WTC11 (cell line): ENCODE data around the gene GNG8. TPM values are rescaled to one million over a fixed set of nuclear protein-coding genes. Genes with fewer than 3 reads are reported as not detected.

Source experiments
- ATF2 ChIP-seq: sonication (generic); formaldehyde crosslinking; IDR thresholded peaks from 2 replicates; pipeline ENCODE4 v1.8.1; 2022; ENCODE audit warnings: low read depth, missing genetic modification reagents, borderline replicate concordance
- ATF3 ChIP-seq: sonication (generic); formaldehyde crosslinking; conservative IDR thresholded peaks from 2 replicates; pipeline ENCODE4 v1.8.1; 2022; ENCODE audit warnings: mild to moderate bottlenecking, missing genetic modification reagents
- CDX4 ChIP-seq: fragments of 250-450 bp; sonication (Bioruptor Pico); IDR thresholded peaks from 2 replicates; pipeline ENCODE4 v1.9.0; 2021; ENCODE audit warnings: moderate library complexity, mild to moderate bottlenecking, inconsistent platforms, borderline replicate concordance
- CREM ChIP-seq: sonication (generic); formaldehyde crosslinking; IDR thresholded peaks from 2 replicates; pipeline ENCODE4 v1.8.1; 2022; ENCODE audit warnings: mild to moderate bottlenecking, missing genetic modification reagents, moderate library complexity
- E2F4 ChIP-seq: sonication (generic); formaldehyde crosslinking; IDR thresholded peaks from 2 replicates; pipeline ENCODE4 v1.8.1; 2022; ENCODE audit warnings: low read depth, mild to moderate bottlenecking, moderate library complexity, missing genetic modification reagents, borderline replicate concordance
- E2F5 ChIP-seq: sonication (generic); formaldehyde crosslinking; IDR thresholded peaks from 2 replicates; pipeline ENCODE4 v1.8.1; 2022; ENCODE audit warnings: mild to moderate bottlenecking, moderate library complexity, missing genetic modification reagents
- FOXP1 ChIP-seq: sonication (generic); formaldehyde crosslinking; IDR thresholded peaks from 2 replicates; pipeline ENCODE4 v1.8.0; 2022; ENCODE audit warnings: missing genetic modification reagents, mild to moderate bottlenecking, moderate library complexity, borderline replicate concordance
- GTF2I ChIP-seq: fragments of 250-450 bp; sonication (Bioruptor Pico); conservative IDR thresholded peaks from 2 replicates; pipeline ENCODE4 v1.4.0; 2021; ENCODE audit warnings: mild to moderate bottlenecking
- JAZF1 ChIP-seq: fragments of 250-450 bp; sonication (Bioruptor Pico); IDR thresholded peaks from 2 replicates; pipeline ENCODE4 v1.9.0; 2021; ENCODE audit warnings: moderate library complexity, mild to moderate bottlenecking, inconsistent platforms
- MXD4 ChIP-seq: fragments of 250-450 bp; sonication (Bioruptor Pico); IDR thresholded peaks from 2 replicates; pipeline ENCODE4 v1.8.0; 2021; ENCODE audit warnings: mild to moderate bottlenecking, moderate library complexity, borderline replicate concordance
- MYBL2 ChIP-seq: sonication (generic); formaldehyde crosslinking; IDR thresholded peaks from 2 replicates; pipeline ENCODE4 v1.8.1; 2023; ENCODE audit warnings: mild to moderate bottlenecking, moderate library complexity, missing genetic modification reagents
- NFATC4 ChIP-seq: fragments of 250-450 bp; sonication (Bioruptor Pico); IDR thresholded peaks from 2 replicates; pipeline ENCODE4 v1.9.0; 2021; ENCODE audit warnings: mild to moderate bottlenecking
- NFYB ChIP-seq: sonication (generic); formaldehyde crosslinking; conservative IDR thresholded peaks from 2 replicates; pipeline ENCODE4 v1.8.0; 2022; ENCODE audit warnings: low read depth, missing genetic modification reagents
- NR2C2 ChIP-seq: sonication (generic); formaldehyde crosslinking; IDR thresholded peaks from 2 replicates; pipeline ENCODE4 v1.8.0; 2022; ENCODE audit warnings: mild to moderate bottlenecking, missing genetic modification reagents
- NR3C1 ChIP-seq: sonication (generic); formaldehyde crosslinking; conservative IDR thresholded peaks from 2 replicates; pipeline ENCODE4 v1.8.1; 2023; ENCODE audit warnings: low read depth, mild to moderate bottlenecking, missing genetic modification reagents
- PREB ChIP-seq: sonication (generic); formaldehyde crosslinking; IDR thresholded peaks from 2 replicates; pipeline ENCODE4 v1.8.1; 2022; ENCODE audit warnings: mild to moderate bottlenecking, missing genetic modification reagents, moderate library complexity, borderline replicate concordance
- PRRX2 ChIP-seq: fragments of 250-450 bp; sonication (Bioruptor Pico); IDR thresholded peaks from 2 replicates; pipeline ENCODE4 v1.8.0; 2021; ENCODE audit warnings: mild to moderate bottlenecking
- RELA ChIP-seq: sonication (generic); formaldehyde crosslinking; IDR thresholded peaks from 2 replicates; pipeline ENCODE4 v1.8.1; 2022; ENCODE audit warnings: missing genetic modification reagents, mild to moderate bottlenecking, borderline replicate concordance
- SMAD3 ChIP-seq: sonication (generic); formaldehyde crosslinking; IDR thresholded peaks from 2 replicates; pipeline ENCODE4 v1.8.0; 2022; ENCODE audit warnings: missing genetic modification reagents, mild to moderate bottlenecking, borderline replicate concordance
- SOX15 ChIP-seq: fragments of 250-450 bp; sonication (Bioruptor Pico); IDR thresholded peaks from 2 replicates; pipeline ENCODE4 v1.9.0; 2021; ENCODE audit warnings: mild to moderate bottlenecking
- TP53 ChIP-seq: sonication (generic); formaldehyde crosslinking; IDR thresholded peaks from 2 replicates; pipeline ENCODE4 v1.8.1; 2023; ENCODE audit warnings: mild to moderate bottlenecking, missing genetic modification reagents
- USF2 ChIP-seq: sonication (generic); formaldehyde crosslinking; IDR thresholded peaks from 2 replicates; pipeline ENCODE4 v1.8.1; 2023; ENCODE audit warnings: mild to moderate bottlenecking, missing genetic modification reagents, moderate library complexity
- ZNF317 ChIP-seq: sonication (generic); formaldehyde crosslinking; IDR thresholded peaks from 2 replicates; pipeline ENCODE4 v1.8.1; 2023; ENCODE audit warnings: low read depth, mild to moderate bottlenecking, moderate library complexity, missing genetic modification reagents, borderline replicate concordance
- ZNF532 ChIP-seq: fragments of 250-450 bp; sonication (Bioruptor Pico); IDR thresholded peaks from 2 replicates; pipeline ENCODE4 v1.9.0; 2021; ENCODE audit warnings: mild to moderate bottlenecking, borderline replicate concordance
- ZSCAN18 ChIP-seq: fragments of 250-450 bp; sonication (Bioruptor Pico); IDR thresholded peaks from 2 replicates; pipeline ENCODE4 v2.1.2; 2022; ENCODE audit warnings: mild to moderate bottlenecking, moderate library complexity
- total RNA-seq: library from RNA; stranded (reverse); gene quantifications from 3 replicates; pipeline ENCODE4 v1.2.3, GENCODE V29; 2021

Gene GNG8
- total RNA-seq, 1 experiment from 2014 or later: not detected

- TF ChIP-seq ZNF532 (CRISPR knock-in tag): peak; percentile 46; the same call in 1 of the 2 replicates
- no peak for TF ChIP-seq ATF3 (CRISPR knock-in tag)
- TF ChIP-seq SMAD3: no peak
- TF ChIP-seq E2F4 (CRISPR knock-in tag): 0 out of 2 replicates have a peak, but pooled peaks have one; percentile 81
- no peak for TF ChIP-seq JAZF1 (CRISPR knock-in tag)
- no peak for TF ChIP-seq NR2C2 (CRISPR knock-in tag)
- TF ChIP-seq FOXP1 (CRISPR knock-in tag): peak; percentile 30; the same call in 1 of the 2 replicates
- TF ChIP-seq ZNF317 (CRISPR knock-in tag): no peak
- TF ChIP-seq PREB (CRISPR knock-in tag): no peak
- no peak; the same call in 1 of the 2 replicates for TF ChIP-seq USF2 (CRISPR knock-in tag)
- TF ChIP-seq MXD4 (CRISPR knock-in tag): peak; percentile 86; the same call in 1 of the 2 replicates
- TF ChIP-seq SOX15: peak; percentile 52; the same call in 1 of the 2 replicates
- TF ChIP-seq MYBL2 (CRISPR knock-in tag): peak; percentile 95
- TF ChIP-seq GTF2I (CRISPR knock-in tag): peak; percentile 85
- TF ChIP-seq PRRX2: 0 out of 2 replicates have a peak, but pooled peaks have one; percentile 86
- TF ChIP-seq CREM (CRISPR knock-in tag): peak; percentile 79
- TF ChIP-seq NFATC4 (CRISPR knock-in tag): no peak
- TF ChIP-seq NR3C1 (CRISPR knock-in tag): no peak
- peak; percentile 97 for TF ChIP-seq NFYB (CRISPR knock-in tag)
- TF ChIP-seq ZSCAN18: peak; percentile 98
- TF ChIP-seq E2F5: peak; percentile 92
- no peak for TF ChIP-seq ATF2 (CRISPR knock-in tag)
- TF ChIP-seq RELA (CRISPR knock-in tag): no peak
- TF ChIP-seq CDX4 (CRISPR knock-in tag): no peak
- 0 out of 2 replicates have a peak, but pooled peaks have one; percentile 25 for TF ChIP-seq TP53 (CRISPR knock-in tag)
Observed at GRCh38 chr19:46600384-46601317, 35.4 kb downstream of the GNG8 start (continued).
